HepG2 (cell line): ENCODE measurements around the gene MIER1. TPM values are rescaled to one million over a fixed set of nuclear protein-coding genes. Genes with fewer than 3 reads are reported as not detected.

Experiments used
- ATAC-seq: fragments of 200-7000 bp; cut with Tn5 transposase; 3 replicates; pipeline ENCODE4 v1.9.1; 2020; ENCODE audit warnings: mild to moderate bottlenecking, moderate library complexity
- BruUV-seq: library from RNA; stranded (reverse); fragments of 400-500 nt; replicated peaks from 2 replicates; lab custom pipeline; 2021; lab: Mats Ljungman, UMichigan
- CTCF ChIA-PET: fragments of 300-600 bp; formaldehyde crosslinking; extraction: SDS; loops from one replicate; lab custom pipeline; 2021; ENCODE audit warnings: low total read pairs, inconsistent platforms, low intra/inter-chr PET ratio; lab: Yijun Ruan, JAX
- POLR2A ChIA-PET: fragments of 350-600 bp; sonication (Branson Sonifier 250); formaldehyde crosslinking; loops from one replicate; lab custom pipeline; 2020; ENCODE audit warnings: antibody characterized with exemption, inconsistent platforms; lab: Yijun Ruan, JAX
- DNase-seq: peaks from one replicate; pipeline ENCODE4 v3.0.0-alpha.2; 2015; ENCODE audit warnings: low spot score
- FAIRE-seq: peaks from 3 replicates; lab custom pipeline; 2011; peaks lifted over from hg19 to GRCh38; lab: Jason Lieb, UNC
- H2AFZ ChIP-seq: one replicate; pipeline ENCODE4 v1.6.1; 2011; ENCODE audit warnings: low read length, inconsistent platforms
- H3K27ac ChIP-seq: fragments of 300-600 bp; 3 replicates; pipeline ENCODE4 v1.8.0; 2011; ENCODE audit warnings: mixed run types, mild to moderate bottlenecking, mixed read lengths, low read length, inconsistent platforms; ENCODE audit not compliant: insufficient read depth; ENCODE audit errors: extremely low read length
- H3K27me3 ChIP-seq, 2 experiments: fragments of 200-600 bp in 1 of 2; 2 replicates in 1 of 2; 3 replicates in 1 of 2; pipeline versions ENCODE4 v1.6.0 to v1.8.0; 2011; ENCODE audit warnings: low read length in 2 of 2, mild to moderate bottlenecking in 2 of 2, moderate library complexity in 2 of 2, inconsistent platforms in 1 of 2; ENCODE audit not compliant: insufficient read depth in 2 of 2, control insufficient read depth in 1 of 2
- H3K36me3 ChIP-seq, 2 experiments: fragments of 200-600 bp in 1 of 2; replicated peaks in 1 of 2; 2 replicates in 1 of 2; 3 replicates in 1 of 2; pipeline versions ENCODE4 v1.5.1 to v1.8.0; 2011; ENCODE audit warnings: low read length in 2 of 2, inconsistent platforms in 1 of 2; ENCODE audit not compliant: insufficient read depth in 2 of 2, control insufficient read depth in 1 of 2
- H3K4me1 ChIP-seq: 2 replicates; pipeline ENCODE4 v1.5.1; 2012; ENCODE audit warnings: low read length, inconsistent platforms; ENCODE audit not compliant: insufficient read depth
- H3K4me2 ChIP-seq: 2 replicates; pipeline ENCODE4 v1.6.0; 2011; ENCODE audit warnings: low read depth, low read length, inconsistent platforms
- H3K4me3 ChIP-seq, 3 experiments: fragments of 200-600 bp in 1 of 3; sonication (generic), shearing (Covaris generic) in 1 of 3; replicated peaks in 1 of 3; 2 replicates each; pipeline ENCODE4 v1.5.1; 2011 to 2016; ENCODE audit warnings: low read length in 3 of 3, inconsistent platforms in 2 of 3, low read depth in 2 of 3, mild to moderate bottlenecking in 2 of 3, control low read depth in 1 of 3, mixed read lengths in 1 of 3; ENCODE audit not compliant: insufficient read depth in 1 of 3
- H3K79me2 ChIP-seq: one replicate; pipeline ENCODE4 v1.6.1; 2011; ENCODE audit warnings: low read length, inconsistent platforms; ENCODE audit not compliant: insufficient read depth
- H3K9ac ChIP-seq: 2 replicates; pipeline ENCODE4 v1.6.0; 2011; ENCODE audit warnings: mild to moderate bottlenecking, low read depth, low read length, inconsistent platforms; ENCODE audit not compliant: insufficient read depth
- H3K9me3 ChIP-seq: 2 replicates; pipeline ENCODE4 v1.5.1; 2012; ENCODE audit warnings: mild to moderate bottlenecking, low read length
- H4K20me1 ChIP-seq: 2 replicates; pipeline ENCODE4 v1.6.0; 2011; ENCODE audit warnings: inconsistent platforms, mild to moderate bottlenecking, low read length, moderate library complexity; ENCODE audit not compliant: insufficient read depth
- PRMT3 ChIP-seq: sonication (generic); formaldehyde crosslinking; IDR thresholded peaks from 2 replicates; pipeline ENCODE4 v1.8.1; 2022; ENCODE audit warnings: low read depth, mild to moderate bottlenecking, moderate library complexity, missing genetic modification reagents, borderline replicate concordance
- RXRB ChIP-seq: IDR thresholded peaks from 2 replicates; pipeline ENCODE4 v1.6.1; 2016; ENCODE audit warnings: borderline replicate concordance, missing genetic modification reagents, missing compliant biosample characterization
- ZNF609 ChIP-seq: sonication (generic); formaldehyde crosslinking; IDR thresholded peaks from 2 replicates; pipeline ENCODE4 v1.4.0; 2020; ENCODE audit warnings: mild to moderate bottlenecking, missing genetic modification reagents, borderline replicate concordance
- WGBS: methylation state at CpG from one replicate; pipeline ENCODE4 v1.1.6; 2017; ENCODE audit warnings: low lambda C conversion rate; 5-methylcytosine and 5-hydroxymethylcytosine counted together
- in situ Hi-C: cut with HindIII; loops from 2 replicates; pipeline ENCODE4 v1.10.0; 2017; ENCODE audit warnings: low pct_unique_long_range_greater_than_20kb; ENCODE audit not compliant: extremely low pct_ligation_motif_present
- intact Hi-C: fragments of 100-400 bp; cut with micrococcal nuclease; formaldehyde crosslinking; loops from one replicate; pipeline ENCODE4 v1.10.0; 2022; ENCODE audit not compliant: unreplicated experiment
- polyA plus RNA-seq, 8 experiments: library from polyadenylated mRNA; depleted of rRNA in 3 of 8; stranded (reverse) in 7 of 8; unstranded in 1 of 8; fragments of >200 nt; fragmentation: Illumina TruSeq in 4 of 8; extraction: Trizol in 4 of 8; gene quantifications; 2 replicates each; pipeline versions ENCODE4 v1.2.1 to v1.2.3, GENCODE V29; 2011 to 2016; ENCODE audit warnings: low read depth in 4 of 8, missing spikeins in 1 of 8, mixed read lengths in 1 of 8; ENCODE audit not compliant: insufficient read depth in 1 of 8
- total RNA-seq, 5 experiments: library from RNA; depleted of rRNA; stranded (reverse); fragments of >200 nt; fragmentation: Illumina TruSeq; extraction: Trizol; gene quantifications; 2 replicates each; pipeline ENCODE4 v1.2.3, GENCODE V29; 2016; ENCODE audit warnings: low read depth in 1 of 5

Gene MIER1
- total and polyA plus RNA-seq, 2 of the 13 experiments (the other 11 are each of a cell fraction or from before 2014, with no cell fraction given), result 7.0 to 30.4 TPM

- H3K36me3 ChIP-seq, result peaks cover 5 to 25% of the 10 kb centered on the region in 2 experiments; a peak in 4 of 5 replicates
- no peaks in the 10 kb centered on the region for H3K79me2 ChIP-seq
- in situ Hi-C loops (no loop called here), intact Hi-C loops (no loop called here)
- FAIRE-seq (no peak), DNase-seq (no peak), ATAC-seq (no peak)
- no peak overlapping the region for H2AFZ ChIP-seq
- 96% methylated on average over 3 of the region's 3 CpGs for WGBS
- no peak overlapping the region for H3K9ac ChIP-seq
- no peaks in the 10 kb centered on the region for H3K27me3 ChIP-seq
- CTCF ChIA-PET, result no interaction called here
- H4K20me1 ChIP-seq, result no peaks in the 10 kb centered on the region
- POLR2A ChIA-PET, result no interaction called here
- H3K4me1 ChIP-seq, result peaks cover 9% of the 10 kb centered on the region; the same call in 1 of the 2 replicates
- no peak for TF ChIP-seq PRMT3 (CRISPR knock-in tag)
- no peak for TF ChIP-seq ZNF609 (CRISPR knock-in tag)
- no peak for TF ChIP-seq RXRB (CRISPR knock-in tag)
- no peak overlapping the region for H3K4me2 ChIP-seq
- no TSS peak for BruUV-seq
- H3K9me3 ChIP-seq, result no peaks in the 10 kb centered on the region
- H3K4me3 ChIP-seq, result no peak overlapping the region
- H3K27ac ChIP-seq, result no peak overlapping the region
Measured at GRCh38 chr1:66993076-66993475, 68.3 kb downstream of the MIER1 start.
